Keratinocyte (primary cell): Measurements from ENCODE around the gene CARD9. TPM values are rescaled to one million over a fixed set of nuclear protein-coding genes. Genes with fewer than 3 reads are reported as not detected.

Experiments used
- DNase-seq: peaks from one replicate; pipeline ENCODE4 v3.0.0-alpha.2; 2011; ENCODE audit warnings: low read depth, missing footprints, low spot score
- FAIRE-seq: peaks from 2 replicates; lab custom pipeline; 2011; peaks lifted over from hg19 to GRCh38; lab: Jason Lieb, UNC
- H2AFZ ChIP-seq: 2 replicates; pipeline ENCODE4 v1.6.0; 2012; ENCODE audit warnings: low read length, control low read depth, inconsistent platforms; ENCODE audit not compliant: control insufficient read depth
- H3K27ac ChIP-seq: 2 replicates; pipeline ENCODE4 v1.5.1; 2011; ENCODE audit warnings: low read length; ENCODE audit not compliant: control insufficient read depth, insufficient read depth
- H3K27me3 ChIP-seq: 3 replicates; pipeline ENCODE4 v1.6.0; 2011; ENCODE audit warnings: low read length; ENCODE audit not compliant: control insufficient read depth, insufficient read depth; ENCODE audit errors: extremely low read depth
- H3K36me3 ChIP-seq, 2 experiments: 2 replicates in 1 of 2; 3 replicates in 1 of 2; pipeline ENCODE4 v1.5.1; 2011; ENCODE audit warnings: low read length in 2 of 2, mild to moderate bottlenecking in 1 of 2; ENCODE audit not compliant: control insufficient read depth in 2 of 2, insufficient read depth in 2 of 2; ENCODE audit errors: extremely low read depth in 1 of 2
- H3K4me1 ChIP-seq: 3 replicates; pipeline ENCODE4 v1.5.1; 2011; ENCODE audit warnings: low read length; ENCODE audit not compliant: control insufficient read depth, insufficient read depth; ENCODE audit errors: extremely low read depth
- H3K4me2 ChIP-seq: 3 replicates; pipeline ENCODE4 v1.6.0; 2011; ENCODE audit warnings: low read depth, low read length; ENCODE audit not compliant: control insufficient read depth, insufficient read depth; ENCODE audit errors: extremely low read depth
- H3K4me3 ChIP-seq, 3 experiments: fragments of 200-600 bp in 1 of 3; sonication (generic) in 1 of 3; 2 replicates in 2 of 3; 3 replicates in 1 of 3; pipeline ENCODE4 v1.5.1; 2011 to 2016; ENCODE audit warnings: low read length in 3 of 3, mild to moderate bottlenecking in 3 of 3, control low read depth in 2 of 3, inconsistent platforms in 1 of 3, low read depth in 1 of 3, mixed read lengths in 1 of 3, mixed run types in 1 of 3, moderate library complexity in 1 of 3; ENCODE audit not compliant: control insufficient read depth in 2 of 3, insufficient read depth in 2 of 3; ENCODE audit errors: extremely low read depth in 1 of 3
- H3K79me2 ChIP-seq: 2 replicates; pipeline ENCODE4 v1.6.0; 2012; ENCODE audit warnings: low read length; ENCODE audit not compliant: control insufficient read depth, insufficient read depth
- H3K9ac ChIP-seq: 3 replicates; pipeline ENCODE4 v1.6.0; 2011; ENCODE audit warnings: low read length; ENCODE audit not compliant: control insufficient read depth, insufficient read depth; ENCODE audit errors: extremely low read depth
- H3K9me1 ChIP-seq: 3 replicates; pipeline ENCODE4 v1.6.0; 2011; ENCODE audit warnings: low read length; ENCODE audit not compliant: control insufficient read depth, insufficient read depth; ENCODE audit errors: extremely low read depth
- H3K9me3 ChIP-seq: 2 replicates; pipeline ENCODE4 v1.5.1; 2012; ENCODE audit warnings: low read depth, low read length; ENCODE audit not compliant: control insufficient read depth
- H4K20me1 ChIP-seq: 3 replicates; pipeline ENCODE4 v1.6.0; 2011; ENCODE audit warnings: low read length; ENCODE audit not compliant: control insufficient read depth, insufficient read depth; ENCODE audit errors: extremely low read depth
- CTCF ChIP-seq, 3 experiments: IDR thresholded peaks in 1 of 3; conservative IDR thresholded peaks in 1 of 3; optimal IDR thresholded peaks in 1 of 3; 2 replicates in 2 of 3; 3 replicates in 1 of 3; pipeline versions ENCODE3 to v1.5.1; 2011; ENCODE audit warnings: low read length in 3 of 3, mild to moderate bottlenecking in 3 of 3, moderate library complexity in 2 of 3, control low read depth in 1 of 3, inconsistent platforms in 1 of 3; ENCODE audit not compliant: insufficient read depth in 2 of 3; ENCODE audit errors: extremely low read depth in 1 of 3
- EZH2 ChIP-seq: IDR thresholded peaks from one replicate; pipeline ENCODE4 v1.6.1; 2012; ENCODE audit warnings: inconsistent platforms, mild to moderate bottlenecking, low read length, moderate library complexity
- dilution Hi-C: fragments of 300-500 bp; cut with MboI; formaldehyde crosslinking; loops from one replicate; pipeline ENCODE4 v1.7.0; 2020; ENCODE audit warnings: low sequenced_read_pairs; ENCODE audit not compliant: extremely low pct_ligation_motif_present
- polyA plus RNA-seq, 5 experiments: library from polyadenylated mRNA; depleted of rRNA in 3 of 5; stranded (reverse) in 3 of 5; stranded (forward) in 1 of 5; unstranded in 1 of 5; fragments of >200 nt; gene quantifications; 1 replicate in 1 of 5; 2 replicates in 3 of 5; 3 replicates in 1 of 5; pipeline versions ENCODE4 v1.2.1 to v1.2.3, GENCODE V29; 2011 to 2012; ENCODE audit warnings: missing spikeins in 2 of 5, low read depth in 1 of 5, low replicate concordance in 1 of 5

CARD9 gene
- polyA plus RNA-seq, 1 donor (not counting 4 experiments of a cell fraction or from before 2014, with no cell fraction given), result 0.07 TPM

- dilution Hi-C loops, result no loop called here
- TF ChIP-seq EZH2 (no peak), CTCF (optimal IDR thresholded peaks at IDR 0.05 in 1 of 3, IDR thresholded peaks at IDR 0.05 in 1 of 3, conservative IDR thresholded peaks at IDR 0.05 in 1 of 3; ENCODE audit: extremely low read depth in 1 of 3, insufficient read depth in 2 of 3, low read length in 3 of 3) (no peak)
- H3K36me3 ChIP-seq, result peaks cover 53 to 57% of the 10 kb centered on the region in 2 experiments
- DNase-seq, result no peak
- H3K4me1 ChIP-seq, result peaks cover 12% of the 10 kb centered on the region
- no peaks in the 10 kb centered on the region for H3K9me3 ChIP-seq
- no peak overlapping the region for H2AFZ ChIP-seq
- no peak overlapping the region for H3K4me3 ChIP-seq
- H3K9me1 ChIP-seq, result peaks cover 4% of the 10 kb centered on the region
- FAIRE-seq, result no peak
- H3K27ac ChIP-seq, result no peak overlapping the region
- no peak overlapping the region for H3K4me2 ChIP-seq
- no peaks in the 10 kb centered on the region for H3K27me3 ChIP-seq
- H3K79me2 ChIP-seq, result peaks cover 37% of the 10 kb centered on the region
- peaks cover 5% of the 10 kb centered on the region for H4K20me1 ChIP-seq
- H3K9ac ChIP-seq, result no peak overlapping the region
Observed at GRCh38 chr9:136396219-136396515, 22.7 kb upstream of the CARD9 start.

DNA sequence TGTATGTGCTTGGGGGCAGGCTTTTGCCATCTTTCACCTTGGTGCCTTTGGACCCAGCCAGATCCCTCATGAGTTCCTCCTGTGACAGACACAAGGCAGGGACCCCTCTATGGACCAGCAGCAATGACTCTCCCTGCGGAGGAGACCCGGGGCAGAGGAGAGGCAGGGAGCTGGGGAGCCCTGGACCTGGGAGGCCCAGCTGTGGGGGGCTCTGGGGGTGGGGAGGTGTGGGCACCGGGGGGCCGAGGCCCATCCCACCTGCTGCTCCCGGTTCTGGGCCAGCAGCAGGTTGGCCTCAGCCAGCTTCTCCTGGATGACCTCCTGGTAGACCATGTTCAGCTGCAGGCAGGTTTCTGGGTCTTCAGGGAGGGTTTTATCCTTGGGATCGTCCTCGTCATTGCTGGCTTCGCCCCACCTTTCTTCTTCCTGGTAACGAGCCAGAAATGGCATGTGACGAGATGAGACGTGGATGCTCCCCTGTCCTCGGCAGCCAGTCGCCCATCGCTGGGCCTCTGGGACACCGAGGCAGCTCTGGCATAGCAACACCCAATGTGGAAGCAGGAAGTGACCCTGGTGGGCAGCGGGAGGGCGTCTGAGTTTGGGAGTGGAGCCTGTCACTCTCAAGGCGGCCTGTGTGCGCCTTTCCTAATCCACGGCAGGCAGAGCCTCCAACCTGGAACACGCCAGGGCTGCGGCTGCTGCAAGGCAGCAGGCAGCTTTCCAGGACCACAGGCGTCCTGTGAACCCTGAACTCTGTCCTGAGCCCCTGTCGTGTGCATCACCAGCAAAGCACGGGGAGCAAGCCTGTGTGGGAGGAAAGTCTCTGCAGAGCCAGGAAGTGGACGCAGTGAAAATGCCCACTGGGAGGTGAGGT lies 22.1 kb upstream of the CARD9 start:
- no peak overlapping the region for H3K9ac ChIP-seq
- no peak overlapping the region for H2AFZ ChIP-seq
- no peak for FAIRE-seq
- H3K9me3 ChIP-seq, result no peaks in the 10 kb centered on the region
- H3K9me1 ChIP-seq, result peaks cover 4% of the 10 kb centered on the region
- TF ChIP-seq EZH2 (no peak), CTCF (optimal IDR thresholded peaks at IDR 0.05 in 1 of 3, IDR thresholded peaks at IDR 0.05 in 1 of 3, conservative IDR thresholded peaks at IDR 0.05 in 1 of 3; ENCODE audit: extremely low read depth in 1 of 3, insufficient read depth in 2 of 3, low read length in 3 of 3) (no peak)
- no peak overlapping the region for H3K27ac ChIP-seq
- H4K20me1 ChIP-seq, result peaks cover 5% of the 10 kb centered on the region
- H3K4me1 ChIP-seq, result peaks cover 12% of the 10 kb centered on the region
- no peaks in the 10 kb centered on the region for H3K27me3 ChIP-seq
- H3K36me3 ChIP-seq, result peaks cover 52 to 59% of the 10 kb centered on the region in 2 experiments
- peaks cover 37% of the 10 kb centered on the region for H3K79me2 ChIP-seq
- H3K4me2 ChIP-seq, result no peak overlapping the region
- dilution Hi-C loops, result no loop called here
- DNase-seq, result no peak
- no peak overlapping the region for H3K4me3 ChIP-seq
